GM21619 (cell line): ENCODE measurements around the gene GLIPR2.
A peak's percentile ranks its signal among the peaks of the same experiment; 100 is the strongest.

Experiments used
- ATAC-seq: cut with Tn5 transposase; IDR thresholded peaks from one replicate; pipeline ENCODE4 v1.9.1; 2021; ENCODE audit not compliant: unreplicated experiment

The GLIPR2 gene

DNA sequence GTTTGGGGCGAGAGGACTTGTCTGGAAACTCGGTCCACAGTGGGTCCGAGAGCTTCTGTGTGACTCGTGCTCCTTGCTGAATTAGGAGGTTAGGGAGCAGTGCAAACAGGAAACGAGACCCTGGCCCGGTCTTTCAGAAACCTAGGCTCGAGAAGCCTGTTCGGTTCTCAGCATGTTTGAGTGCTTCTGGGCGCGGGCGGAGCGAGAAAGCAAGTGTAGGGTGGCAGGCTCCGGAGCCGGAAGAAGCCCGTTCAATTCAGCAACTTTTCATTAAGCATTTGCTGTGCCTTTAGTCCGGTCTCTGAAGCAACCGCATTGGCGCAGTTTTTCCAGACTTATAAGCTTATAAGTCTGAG is 54.7 kb downstream of the GLIPR2 start:
- peak; percentile 6 for ATAC-seq

DNA sequence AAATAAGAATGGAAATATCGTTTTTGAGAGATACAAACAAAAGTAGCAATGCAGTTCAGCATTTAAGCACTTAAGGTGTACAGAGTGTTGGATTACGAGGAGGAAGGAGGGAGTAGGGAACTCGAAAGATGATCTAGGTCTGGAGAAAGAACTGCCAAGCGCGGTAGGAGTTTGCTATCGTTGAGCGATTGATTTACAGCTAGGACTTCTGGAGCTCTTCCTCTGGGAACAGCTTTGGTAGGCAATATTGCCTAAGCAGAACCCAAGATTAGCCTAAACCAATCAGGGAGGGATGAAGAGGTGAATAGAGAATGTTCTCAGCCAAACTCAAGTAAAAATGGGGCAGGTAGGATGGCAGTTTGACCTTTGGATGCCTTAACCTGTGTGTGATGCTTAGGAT is 55.2 kb downstream of the GLIPR2 start:
- no peak for ATAC-seq

DNA sequence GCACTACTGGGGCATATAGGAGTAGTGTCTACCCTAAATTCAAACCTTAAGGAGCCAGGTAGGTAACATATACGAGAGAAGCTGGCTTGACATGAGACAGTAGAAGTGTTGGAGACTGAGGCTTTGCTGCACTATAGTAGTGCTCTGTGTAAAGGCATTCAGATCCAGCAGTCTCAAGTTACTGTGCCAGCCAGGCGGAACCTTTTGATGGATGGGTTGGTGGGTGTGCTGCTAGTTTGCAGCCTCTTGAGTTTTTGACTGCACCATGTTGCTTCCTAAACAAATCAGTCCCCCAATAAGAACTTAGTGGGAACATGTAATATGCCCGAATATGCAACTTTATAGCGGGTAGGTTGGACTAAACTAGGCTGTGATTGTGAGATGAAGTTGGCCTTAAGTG is 55.7 kb downstream of the GLIPR2 start:
- ATAC-seq: no peak

DNA sequence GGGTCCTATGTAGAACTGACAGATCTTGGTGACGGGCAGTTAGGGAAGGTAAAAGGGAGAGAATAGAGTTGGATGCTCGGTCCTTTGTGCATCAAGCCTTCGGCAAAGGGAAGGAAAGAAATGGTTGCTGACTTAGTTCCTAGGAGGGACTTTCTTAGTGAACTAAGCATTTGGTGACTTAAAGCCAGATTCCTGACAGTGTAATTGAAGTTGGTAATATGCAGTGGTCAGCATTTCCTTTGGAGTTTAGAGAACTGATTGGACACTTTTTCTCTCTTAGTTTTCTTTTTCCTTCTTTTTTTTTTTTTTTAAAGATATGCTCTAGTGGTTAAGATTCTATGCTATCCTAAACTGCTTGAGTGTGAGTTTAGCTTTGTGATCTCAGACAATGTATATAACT is 56.5 kb downstream of the GLIPR2 start:
- no peak for ATAC-seq

DNA sequence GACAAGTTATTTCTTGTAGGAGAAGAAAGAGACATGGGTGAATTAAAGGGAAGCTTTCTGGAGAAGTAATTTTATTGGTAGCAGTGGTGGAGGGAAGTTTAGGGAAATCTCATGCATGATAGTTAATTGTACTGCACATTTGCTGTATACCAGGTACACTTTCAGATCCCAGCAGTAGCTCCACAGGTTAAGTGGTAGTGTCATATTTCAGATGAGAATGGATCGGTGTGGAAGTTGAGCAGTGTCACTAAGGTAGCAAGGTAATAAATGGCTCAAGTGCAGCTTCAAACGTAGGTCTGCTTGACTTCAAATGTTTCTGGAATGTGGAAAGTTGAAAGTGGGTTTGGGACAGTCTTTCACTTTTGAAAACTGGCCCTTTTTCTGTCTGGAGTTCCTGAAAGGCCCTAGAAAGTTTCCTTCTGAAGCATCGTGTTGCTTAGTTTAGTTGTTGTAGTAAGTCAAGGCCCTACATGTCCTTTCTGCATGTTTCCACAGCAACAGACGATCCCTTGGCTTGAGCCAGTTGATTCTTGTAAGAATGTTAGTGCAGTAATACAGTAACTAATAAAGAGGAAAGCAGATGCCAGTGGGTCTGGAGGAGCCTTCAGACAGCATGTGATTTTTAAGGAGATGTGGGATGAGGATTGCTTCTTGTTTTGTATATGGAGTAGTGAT is 57.9 kb downstream of the GLIPR2 start:
- ATAC-seq: no peak

DNA sequence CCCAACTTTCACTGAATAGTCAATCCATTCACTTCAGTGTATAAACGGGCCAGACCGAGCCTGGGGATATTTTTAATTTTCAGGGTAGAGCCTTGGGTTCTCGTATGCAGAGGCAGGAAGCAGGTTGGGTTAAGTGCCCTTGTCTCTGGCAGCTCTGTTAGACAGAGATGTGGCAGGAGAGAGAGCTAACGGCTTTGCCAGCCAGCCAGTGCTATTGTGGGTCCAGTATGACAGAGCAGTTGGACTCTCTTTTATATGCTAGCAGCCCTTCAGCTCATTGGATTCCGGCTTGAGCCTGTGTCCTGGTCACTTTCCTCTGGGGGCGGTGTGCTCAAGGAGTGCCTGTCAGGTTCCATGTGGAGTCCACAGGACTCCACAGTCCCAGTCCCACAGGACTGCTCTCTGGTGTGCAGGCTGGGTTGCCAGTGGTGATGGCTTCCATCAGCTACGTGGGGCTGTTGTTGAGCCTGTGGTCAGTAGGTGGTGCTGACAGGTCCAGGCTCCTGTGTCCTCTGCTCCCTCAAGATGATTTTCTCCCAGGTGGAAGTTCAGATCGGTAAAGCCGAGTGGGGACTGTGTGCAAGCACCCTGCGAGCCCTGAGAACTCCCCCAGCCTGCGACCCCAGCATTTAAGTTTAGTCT is 68.5 kb downstream of the GLIPR2 start:
- ATAC-seq: no peak

DNA sequence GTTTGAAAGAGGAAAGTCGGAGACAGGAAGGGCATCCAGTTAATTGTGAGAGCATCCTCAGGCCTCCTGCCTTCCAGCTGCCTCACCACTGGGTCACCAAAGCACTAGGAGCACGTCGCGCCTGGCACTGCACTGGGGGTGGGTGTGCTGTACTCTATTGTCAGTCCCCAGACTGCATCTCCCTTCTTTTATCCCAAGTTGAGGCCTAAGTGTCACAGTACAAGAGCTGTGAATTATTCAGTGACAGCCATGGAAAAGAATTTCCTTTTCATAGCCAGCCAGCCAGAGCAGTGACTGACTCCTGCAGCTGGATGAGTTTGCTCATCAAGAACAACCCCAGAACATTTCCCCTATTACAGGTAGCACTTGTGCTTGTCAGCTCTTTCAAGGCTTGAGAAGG is 70.5 kb downstream of the GLIPR2 start:
- no peak for ATAC-seq

DNA sequence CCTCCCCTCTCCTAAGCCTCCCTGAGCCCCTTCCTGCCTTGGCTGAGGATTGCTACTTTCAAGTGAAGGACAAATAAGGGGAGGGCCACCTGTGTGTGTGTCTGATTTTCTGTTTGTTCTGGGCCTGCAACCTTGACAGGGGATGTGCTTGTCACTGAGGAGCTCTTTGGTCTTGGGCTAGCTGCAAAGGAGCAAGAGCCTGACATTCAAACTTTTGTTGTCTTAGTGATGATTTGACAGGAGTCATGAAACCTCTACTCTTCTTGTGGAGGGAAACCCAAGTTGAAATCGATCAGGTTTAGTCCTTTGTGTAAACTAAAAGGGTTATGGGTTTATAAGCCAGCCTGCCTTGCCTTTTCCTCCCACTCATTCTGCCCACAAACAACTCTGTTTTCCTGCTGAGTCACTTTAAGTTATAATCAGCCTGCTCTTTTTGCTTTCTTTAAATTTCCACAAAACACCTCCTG is 71.0 kb downstream of the GLIPR2 start:
- no peak for ATAC-seq

DNA sequence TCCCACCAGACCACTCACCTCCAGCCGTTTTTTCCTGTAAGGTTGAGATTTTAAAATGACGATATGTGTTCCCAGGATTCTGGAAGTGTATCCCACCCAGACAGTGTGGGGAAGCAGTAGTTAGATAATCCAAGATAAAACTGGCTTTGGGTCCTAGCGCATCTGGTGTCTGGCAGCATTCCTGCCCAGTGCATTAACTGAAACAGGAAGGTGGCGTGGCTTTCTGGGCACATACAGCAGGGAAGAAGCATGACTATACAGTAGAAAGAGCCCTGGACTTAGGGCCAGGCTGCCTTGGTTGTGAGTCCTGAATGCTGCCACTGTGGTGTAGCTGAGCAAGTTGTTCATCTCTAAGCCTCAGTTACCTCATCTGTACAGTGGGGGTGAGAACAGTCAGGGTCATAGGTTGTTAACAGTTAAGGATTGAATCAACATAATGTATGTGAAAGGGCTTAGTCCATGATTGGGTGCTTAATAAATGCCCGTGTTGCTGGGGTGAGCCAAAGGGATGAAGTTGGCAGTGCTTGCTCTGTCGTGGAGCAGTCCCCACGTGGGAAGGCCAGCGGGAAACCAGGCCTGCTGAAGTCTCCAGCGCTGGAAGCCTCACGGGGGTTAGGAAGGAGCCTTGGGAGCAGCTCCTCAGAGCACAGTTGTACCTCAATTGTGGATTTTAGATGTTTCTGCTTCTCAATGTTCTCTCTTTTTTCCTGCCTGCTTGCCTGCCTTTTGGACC is 72.2 kb downstream of the GLIPR2 start:
- ATAC-seq: no peak

DNA sequence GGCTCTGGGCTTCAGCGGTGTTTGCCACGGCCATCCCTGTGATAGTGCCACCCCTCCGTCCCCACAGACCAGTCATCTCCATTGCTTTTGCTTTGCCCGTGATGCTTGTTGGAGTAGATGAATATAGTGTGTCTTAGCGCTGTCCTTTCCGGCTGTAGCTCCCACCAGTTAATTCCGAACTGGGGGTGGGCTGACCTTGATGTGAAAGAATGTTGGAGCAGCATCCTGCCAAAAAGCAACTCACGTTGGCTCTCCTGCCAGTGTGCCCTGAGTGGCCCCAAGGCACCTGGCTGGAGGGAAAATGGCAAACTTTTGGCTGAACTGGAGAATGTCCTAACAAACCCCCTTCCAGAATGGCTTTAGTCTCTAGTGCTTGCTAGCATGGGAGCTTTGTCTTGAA is 74.2 kb downstream of the GLIPR2 start:
- no peak for ATAC-seq

DNA sequence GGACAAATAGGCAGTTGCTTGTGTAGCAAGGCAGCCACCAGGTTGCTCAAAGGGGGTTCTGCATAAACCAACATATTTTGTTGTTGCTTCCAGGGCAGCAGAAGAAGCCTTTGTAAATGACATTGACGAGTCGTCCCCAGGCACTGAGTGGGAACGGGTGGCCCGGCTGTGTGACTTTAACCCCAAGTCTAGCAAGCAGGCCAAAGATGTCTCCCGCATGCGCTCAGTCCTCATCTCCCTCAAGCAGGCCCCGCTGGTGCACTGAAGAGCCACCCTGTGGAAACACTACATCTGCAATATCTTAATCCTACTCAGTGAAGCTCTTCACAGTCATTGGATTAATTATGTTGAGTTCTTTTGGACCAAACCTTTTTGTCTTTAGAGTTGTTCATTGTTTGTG is 75.0 kb downstream of the GLIPR2 start:
- ATAC-seq: no peak

DNA sequence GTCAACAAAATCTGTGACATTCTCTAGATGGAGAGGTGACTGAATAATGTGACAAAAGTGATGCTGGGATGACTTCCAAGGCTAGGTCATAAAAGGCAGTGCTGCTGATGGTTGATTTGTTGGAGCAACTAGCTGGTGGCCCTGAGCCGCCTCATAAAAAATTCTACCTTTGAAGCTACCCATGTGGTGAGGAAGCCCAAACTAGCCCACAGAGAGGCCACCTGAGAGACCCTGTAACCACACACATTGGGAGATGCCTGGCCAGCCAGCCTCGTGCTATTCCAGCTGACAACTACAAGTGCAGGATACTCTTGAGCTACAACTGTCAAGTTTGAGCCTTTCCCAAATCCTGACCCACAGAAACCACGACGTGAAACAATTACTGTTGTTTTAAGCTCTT is 76.9 kb downstream of the GLIPR2 start:
- ATAC-seq: no peak
